AG04449 (cell line): ENCODE results near the gene UNC79.
"Not testable (repeated sequence)": the region's sequence is repeated elsewhere in the genome, so short reads cannot be mapped to it uniquely, and the experiment has no call there.

Experiments
- CTCF ChIA-PET: fragments of 350-600 bp; formaldehyde crosslinking; extraction: SDS; loops from one replicate; lab custom pipeline; 2021; ENCODE audit warnings: antibody characterized with exemption; lab: Yijun Ruan, JAX
- POLR2A ChIA-PET: fragments of 400-600, 350-600 bp; formaldehyde crosslinking; extraction: SDS; loops from one replicate; lab custom pipeline; 2020; ENCODE audit warnings: antibody characterized with exemption, inconsistent platforms; lab: Yijun Ruan, JAX
- DNase-seq: peaks from one replicate; pipeline ENCODE4 v3.0.0-alpha.2; 2010; ENCODE audit warnings: low read depth, low spot score
- H3K4me3 ChIP-seq: 2 replicates; pipeline ENCODE4 v1.5.1; 2011; ENCODE audit warnings: low read depth, mild to moderate bottlenecking, control low read depth, low read length
- CTCF ChIP-seq: IDR thresholded peaks from one replicate; pipeline ENCODE4 v1.5.1; 2011; ENCODE audit warnings: mild to moderate bottlenecking, moderate library complexity, low read length, control low read depth, inconsistent platforms; ENCODE audit not compliant: insufficient read depth; ENCODE audit errors: missing control alignments

Gene UNC79

GRCh38 chr14:93458234-93458633 is 27.5 kb downstream of the UNC79 start:
- TF ChIP-seq CTCF = no peak
- no peak overlapping the region for H3K4me3 ChIP-seq
- DNase-seq = no peak
- ChIA-PET POLR2A (no interaction called here), CTCF (no interaction called here)

- no peak overlapping the region for H3K4me3 ChIP-seq
- no peak for DNase-seq
- ChIA-PET POLR2A (no interaction called here), CTCF (no interaction called here)
- no peak for TF ChIP-seq CTCF
Observed at GRCh38 chr14:93462479-93462878, 31.7 kb downstream of the UNC79 start.

- no peak overlapping the region for H3K4me3 ChIP-seq
- no peak for TF ChIP-seq CTCF
- DNase-seq = no peak
- ChIA-PET CTCF (no interaction called here), POLR2A (no interaction called here)
Observed at GRCh38 chr14:93464271-93464670, 33.5 kb downstream of the UNC79 start.

GRCh38 chr14:93475471-93475870 is 44.7 kb downstream of the UNC79 start:
- ChIA-PET CTCF (no interaction called here), POLR2A (no interaction called here)
- TF ChIP-seq CTCF = no peak
- DNase-seq = no peak
- H3K4me3 ChIP-seq = no peak overlapping the region

GRCh38 chr14:93476305-93476704 is 45.6 kb downstream of the UNC79 start:
- no peak for DNase-seq
- CTCF ChIA-PET = no interaction called here
- POLR2A ChIA-PET = interaction anchor here (0.6 kb wide), 1 partner anchor 11 kb away, joined by 3 read pairs; no protein-coding TSS in a partner anchor
- no peak for TF ChIP-seq CTCF
- H3K4me3 ChIP-seq = no peak overlapping the region

- DNase-seq, POLR2A ChIA-PET, H3K4me3 ChIP-seq, CTCF ChIA-PET: not testable (repeated sequence)
Observed at GRCh38 chr14:93479074-93479473, 48.3 kb downstream of the UNC79 start.

- DNase-seq = no peak
- no peak overlapping the region for H3K4me3 ChIP-seq
- POLR2A ChIA-PET = no interaction called here
- CTCF ChIA-PET = no interaction called here
- no peak for TF ChIP-seq CTCF
Observed at GRCh38 chr14:93480867-93481266, 50.1 kb downstream of the UNC79 start.
